Smooth muscle cell (in vitro differentiated cells): ENCODE measurements around the gene MMP25. TPM values are rescaled to one million over a fixed set of nuclear protein-coding genes. Genes with fewer than 3 reads are reported as not detected.

ENCODE experiments used
- DNase-seq: peaks from one replicate; lab custom pipeline; 2025; ENCODE audit not compliant: unreplicated experiment; lab: John Stamatoyannopoulos, UW
- H2AFZ ChIP-seq: fragments of 200-600 bp; sonication (generic); 2 replicates; pipeline ENCODE4 v1.6.0; 2016; ENCODE audit warnings: antibody characterized with exemption, low read depth, mild to moderate bottlenecking
- H3F3A ChIP-seq: fragments of 200-600 bp; sonication (generic); 2 replicates; pipeline ENCODE4 v1.6.0; 2017; ENCODE audit warnings: antibody characterized with exemption, low read depth
- H3K27ac ChIP-seq: fragments of 200-600 bp; sonication (generic); 2 replicates; pipeline ENCODE4 v1.5.1; 2016; ENCODE audit warnings: low read depth, mild to moderate bottlenecking
- H3K27me3 ChIP-seq: fragments of 200-600 bp; sonication (generic); 2 replicates; pipeline ENCODE4 v1.6.1; 2016; ENCODE audit warnings: low read depth, mild to moderate bottlenecking
- H3K36me3 ChIP-seq: fragments of 200-600 bp; sonication (generic); 2 replicates; pipeline ENCODE4 v1.5.1; 2016; ENCODE audit warnings: low read depth
- H3K4me1 ChIP-seq: fragments of 200-600 bp; sonication (generic); 2 replicates; pipeline ENCODE4 v1.5.1; 2016; ENCODE audit warnings: low read depth
- H3K4me2 ChIP-seq: fragments of 200-600 bp; sonication (generic); 2 replicates; pipeline ENCODE4 v1.6.0; 2016; ENCODE audit warnings: mild to moderate bottlenecking
- H3K4me3 ChIP-seq: fragments of 200-600 bp; sonication (generic); 2 replicates; pipeline ENCODE4 v1.5.1; 2016; ENCODE audit warnings: mild to moderate bottlenecking
- H3K79me2 ChIP-seq: fragments of 200-600 bp; sonication (generic); 2 replicates; pipeline ENCODE4 v1.6.0; 2016; ENCODE audit warnings: low read depth, mild to moderate bottlenecking
- H3K9ac ChIP-seq: fragments of 200-600 bp; sonication (generic); 2 replicates; pipeline ENCODE4 v1.6.0; 2016; ENCODE audit warnings: low read depth
- H3K9me3 ChIP-seq: fragments of 200-600 bp; sonication (generic); replicated peaks from 2 replicates; pipeline ENCODE4 v1.5.1; 2016; ENCODE audit warnings: low read depth
- H4K20me1 ChIP-seq: fragments of 200-600 bp; sonication (generic); 2 replicates; pipeline ENCODE4 v1.6.0; 2016; ENCODE audit warnings: low read depth
- WGBS: methylation state at CpG from one replicate; pipeline ENCODE4 v1.1.7; 2016; ENCODE audit warnings: low lambda C conversion rate; 5-methylcytosine and 5-hydroxymethylcytosine counted together
- polyA plus RNA-seq: library from polyadenylated mRNA; unstranded; fragments of >200 nt; fragmentation: Nextera tagmentation; extraction: Ambion mirVana; gene quantifications from 2 replicates; pipeline ENCODE4 v1.2.1, GENCODE V29; 2016
- total RNA-seq: library from RNA; depleted of rRNA; stranded (reverse); fragments of >200 nt; gene quantifications from 2 replicates; pipeline ENCODE4 v1.2.3, GENCODE V29; 2014
- TF ChIP-seq, protein P1 (sequence below): fragments of 200-600 bp; sonication (generic); IDR thresholded peaks from 2 replicates; pipeline ENCODE4 v1.5.1; 2017; ENCODE audit warnings: borderline replicate concordance, mild to moderate bottlenecking, antibody characterized with exemption; ENCODE audit not compliant: insufficient read depth, poor library complexity, severe bottlenecking

The MMP25 gene
- total and polyA plus RNA-seq, 2 experiments from 2014 or later, result 0.90 to 1.3 TPM

DNA sequence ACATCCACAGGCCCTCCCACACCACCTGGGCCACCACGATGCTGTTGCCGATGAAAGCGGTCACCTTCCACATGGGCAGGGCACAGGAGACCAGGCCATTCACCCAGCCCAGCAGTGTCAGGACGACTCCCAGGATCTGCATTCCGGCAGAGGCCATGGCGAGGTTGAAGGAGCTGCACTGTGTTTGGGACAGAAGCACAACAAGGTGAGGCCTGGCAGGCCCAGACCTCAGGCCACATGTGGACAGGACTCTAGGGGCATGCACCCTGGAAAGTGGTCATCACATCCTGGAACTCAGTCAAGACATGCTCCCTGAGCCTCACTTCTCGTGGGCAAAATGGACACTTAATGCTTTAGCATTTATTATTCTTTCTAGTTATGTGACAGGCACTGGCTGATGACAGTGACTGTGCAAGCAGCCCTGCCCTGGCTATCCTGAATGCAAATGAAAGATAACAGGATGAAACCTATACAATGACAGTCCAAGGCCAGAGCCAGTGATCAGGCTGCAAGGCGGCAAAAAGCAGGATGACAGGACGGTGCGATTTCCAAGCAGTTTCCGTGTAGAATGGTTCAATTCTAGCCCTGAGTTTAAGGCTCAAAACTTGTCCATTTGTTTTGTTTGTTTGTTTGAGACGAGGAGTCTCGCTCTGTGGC, 30.4 kb upstream of the MMP25 start:
- H3K79me2 ChIP-seq, result no peaks in the 10 kb centered on the region
- peaks cover 5% of the 10 kb centered on the region for H4K20me1 ChIP-seq
- H3K27ac ChIP-seq, result no peak overlapping the region
- no peak overlapping the region for H3K4me2 ChIP-seq
- H3K9ac ChIP-seq, result no peak overlapping the region
- H3F3A ChIP-seq, result peaks cover 16% of the 10 kb centered on the region
- no peak for DNase-seq
- TF ChIP-seq, protein P1, sequence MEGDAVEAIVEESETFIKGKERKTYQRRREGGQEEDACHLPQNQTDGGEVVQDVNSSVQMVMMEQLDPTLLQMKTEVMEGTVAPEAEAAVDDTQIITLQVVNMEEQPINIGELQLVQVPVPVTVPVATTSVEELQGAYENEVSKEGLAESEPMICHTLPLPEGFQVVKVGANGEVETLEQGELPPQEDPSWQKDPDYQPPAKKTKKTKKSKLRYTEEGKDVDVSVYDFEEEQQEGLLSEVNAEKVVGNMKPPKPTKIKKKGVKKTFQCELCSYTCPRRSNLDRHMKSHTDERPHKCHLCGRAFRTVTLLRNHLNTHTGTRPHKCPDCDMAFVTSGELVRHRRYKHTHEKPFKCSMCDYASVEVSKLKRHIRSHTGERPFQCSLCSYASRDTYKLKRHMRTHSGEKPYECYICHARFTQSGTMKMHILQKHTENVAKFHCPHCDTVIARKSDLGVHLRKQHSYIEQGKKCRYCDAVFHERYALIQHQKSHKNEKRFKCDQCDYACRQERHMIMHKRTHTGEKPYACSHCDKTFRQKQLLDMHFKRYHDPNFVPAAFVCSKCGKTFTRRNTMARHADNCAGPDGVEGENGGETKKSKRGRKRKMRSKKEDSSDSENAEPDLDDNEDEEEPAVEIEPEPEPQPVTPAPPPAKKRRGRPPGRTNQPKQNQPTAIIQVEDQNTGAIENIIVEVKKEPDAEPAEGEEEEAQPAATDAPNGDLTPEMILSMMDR, result no peak
- no peaks in the 10 kb centered on the region for H3K36me3 ChIP-seq
- H3K4me1 ChIP-seq, result peaks cover 20% of the 10 kb centered on the region
- H3K9me3 ChIP-seq, result no peaks in the 10 kb centered on the region
- WGBS, result 77% methylated on average over 13 of the region's 13 CpGs
- H3K4me3 ChIP-seq, result no peak overlapping the region
- peaks cover 34% of the 10 kb centered on the region for H3K27me3 ChIP-seq
- H2AFZ ChIP-seq, result no peak overlapping the region

DNA sequence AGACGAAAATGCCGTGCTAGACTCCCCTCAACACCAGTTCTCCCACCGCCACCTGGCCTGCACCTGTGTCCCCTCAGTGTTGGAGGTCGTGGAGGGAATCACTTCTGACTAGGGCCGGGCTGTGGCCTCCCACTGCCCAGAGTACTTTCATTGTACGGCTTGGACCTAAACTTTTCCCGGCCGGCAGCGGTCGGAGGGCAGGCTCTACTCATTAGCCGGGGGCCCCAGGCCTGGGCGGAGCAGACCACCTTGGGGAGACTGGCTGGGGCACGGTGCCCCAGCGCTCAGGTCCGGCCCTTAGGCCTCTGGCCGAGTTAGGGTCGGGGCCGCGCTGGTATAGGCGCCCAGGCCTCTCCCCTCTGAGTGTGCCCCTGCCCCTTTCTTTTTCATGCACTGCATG, 29.0 kb upstream of the MMP25 start:
- Histone ChIP-seq H3F3A (peaks cover 16% of the 10 kb centered on the region), H3K4me2 (peak overlapping the region; percentile 77), H3K79me2 (no peaks in the 10 kb centered on the region), H4K20me1 (peaks cover 10% of the 10 kb centered on the region), H3K4me3 (peak overlapping the region; percentile 43), H2AFZ (no peak overlapping the region), H3K36me3 (no peaks in the 10 kb centered on the region), H3K9me3 (no peaks in the 10 kb centered on the region), H3K27ac (peak overlapping the region; percentile 40), H3K4me1 (peaks cover 20% of the 10 kb centered on the region), H3K27me3 (peaks cover 22% of the 10 kb centered on the region), H3K9ac (peak overlapping the region; percentile 21)
- TF ChIP-seq, protein P1, result no peak
- DNase-seq, result no peak
- 20% methylated on average over 20 of the region's 20 CpGs for WGBS

DNA sequence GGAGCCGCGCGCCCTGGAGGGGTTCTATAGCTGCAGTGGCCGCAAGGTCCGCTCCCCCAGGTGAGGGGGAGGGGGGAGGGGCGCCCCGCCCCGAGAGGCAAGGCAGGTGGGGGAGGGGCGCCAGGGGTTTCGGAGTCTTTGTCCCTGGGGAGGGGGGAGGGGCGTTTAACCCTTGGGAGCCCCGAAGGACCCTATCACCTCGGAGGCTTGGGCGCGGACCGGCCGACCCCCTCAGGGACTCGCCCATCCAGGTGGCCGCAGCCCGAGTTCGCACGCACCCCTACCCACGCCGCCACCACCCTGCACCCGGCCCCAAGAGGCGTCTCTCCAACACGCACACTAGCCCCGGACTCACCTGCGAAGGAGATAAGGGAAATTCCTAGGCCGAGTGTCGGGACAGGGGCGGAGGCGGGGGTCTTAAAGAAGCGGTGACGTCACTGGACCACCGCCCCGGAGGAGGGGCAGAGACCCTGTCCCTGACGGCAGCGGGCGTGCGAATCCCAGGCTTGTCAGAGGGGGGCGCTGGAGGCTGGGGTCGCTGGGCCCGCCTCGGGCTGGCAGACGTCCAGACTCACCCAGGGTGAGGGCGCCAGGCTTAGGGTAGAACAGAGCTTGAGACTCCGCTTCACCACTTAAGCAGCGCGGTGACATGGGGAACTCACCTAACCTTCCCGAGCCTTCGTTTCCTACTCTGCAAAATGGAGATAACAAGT, 28.4 kb upstream of the MMP25 start, which contains the start of gene CLDN6:
CLDN6 (minus strand) TSS at position 390 of the 713 bp plus-strand sequence. CDS start 2,162 bp downstream, outside the sequence.
- H4K20me1 ChIP-seq, result peaks cover 10% of the 10 kb centered on the region
- H3K4me3 ChIP-seq, result peak within 1 kb of the TSS; percentile 43
- no peak for DNase-seq
- peak within 1 kb of the TSS; percentile 40 for H3K27ac ChIP-seq
- peak within 1 kb of the TSS; percentile 50 for H3K9ac ChIP-seq
- no peaks in the 10 kb centered on the region for H3K36me3 ChIP-seq
- H2AFZ ChIP-seq, result no peak within 1 kb of the TSS
- H3K79me2 ChIP-seq, result no peaks in the 10 kb centered on the region
- WGBS, result 3% methylated on average over 37 of the region's 52 CpGs
- H3K4me2 ChIP-seq, result peak within 1 kb of the TSS; percentile 77
- peaks cover 20% of the 10 kb centered on the region for H3K4me1 ChIP-seq
- TF ChIP-seq, protein P1, result peak; percentile 39
- peaks cover 16% of the 10 kb centered on the region for H3K27me3 ChIP-seq
- no peaks in the 10 kb centered on the region for H3K9me3 ChIP-seq
- peaks cover 16% of the 10 kb centered on the region for H3F3A ChIP-seq
